HG02943 (cell line): Measurements from ENCODE around the gene TOGARAM2.

Experiments
- ATAC-seq: cut with Tn5 transposase; IDR thresholded peaks from one replicate; pipeline ENCODE4 v1.9.1; 2021; ENCODE audit warnings: mild to moderate bottlenecking, low read depth, moderate library complexity; ENCODE audit not compliant: unreplicated experiment

TOGARAM2 gene

GRCh38 chr2:29047083-29047845 is 66.2 kb downstream of the TOGARAM2 start:
- ATAC-seq: no peak

DNA sequence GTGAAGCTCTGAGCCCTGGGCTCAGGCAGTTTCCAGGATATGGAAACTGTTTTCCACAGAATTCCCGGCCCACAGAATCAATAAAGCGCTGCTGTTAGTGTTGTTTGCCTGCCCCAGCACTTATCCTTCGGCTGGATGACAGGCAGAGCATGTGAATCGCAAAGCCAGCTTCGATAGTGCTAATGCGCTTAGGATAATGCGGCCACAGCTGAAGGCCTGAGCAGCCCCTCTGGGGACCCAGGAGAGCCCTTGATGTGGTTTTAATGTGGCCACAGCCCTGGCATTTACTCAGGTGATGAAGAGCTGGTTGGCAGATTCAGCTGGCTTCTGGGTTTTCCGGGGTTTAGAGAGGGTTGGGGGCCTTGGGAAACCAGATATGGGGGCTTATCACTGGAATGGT is 69.5 kb downstream of the TOGARAM2 start:
- ATAC-seq: no peak

DNA sequence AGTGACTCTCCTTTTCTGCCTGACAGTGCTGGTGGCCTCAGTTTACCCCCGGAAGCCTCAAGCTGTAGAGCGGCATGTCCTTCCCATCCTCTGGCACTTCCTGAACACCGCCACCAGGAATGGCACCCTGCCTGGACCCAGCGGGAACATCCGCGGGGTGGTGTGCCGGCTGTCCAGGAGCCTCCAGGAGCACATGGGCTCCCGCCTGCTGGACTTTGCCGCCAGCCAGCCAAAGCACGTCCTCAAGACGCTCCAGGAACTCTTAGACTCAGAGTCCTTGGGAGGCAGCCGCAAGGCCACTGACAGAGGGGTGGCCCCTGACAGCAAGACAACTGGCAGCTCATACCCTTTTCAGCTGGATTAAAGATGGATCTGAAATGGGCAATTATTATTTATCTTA is 70.6 kb downstream of the TOGARAM2 start:
- no peak for ATAC-seq

DNA sequence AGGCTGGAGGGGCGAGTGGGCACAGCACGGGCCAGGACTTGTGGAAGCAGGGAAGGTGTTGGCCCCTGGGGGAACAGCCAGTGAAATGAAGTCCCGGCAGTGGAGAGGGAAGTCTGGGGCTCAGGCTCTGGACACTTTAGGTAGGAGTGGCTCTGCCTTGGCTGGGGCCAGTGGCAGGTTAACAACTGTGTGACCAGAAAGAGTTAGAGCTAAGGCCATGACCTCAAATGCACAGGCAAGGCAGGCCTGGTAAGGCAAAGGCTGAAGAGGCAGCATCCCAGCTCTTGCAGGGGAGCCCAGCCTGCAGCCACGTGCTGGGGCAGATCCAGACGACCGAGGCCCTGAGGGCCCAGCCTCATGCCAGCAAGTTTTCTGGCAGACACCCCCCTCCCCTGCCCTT is 71.7 kb downstream of the TOGARAM2 start:
- ATAC-seq: no peak

DNA sequence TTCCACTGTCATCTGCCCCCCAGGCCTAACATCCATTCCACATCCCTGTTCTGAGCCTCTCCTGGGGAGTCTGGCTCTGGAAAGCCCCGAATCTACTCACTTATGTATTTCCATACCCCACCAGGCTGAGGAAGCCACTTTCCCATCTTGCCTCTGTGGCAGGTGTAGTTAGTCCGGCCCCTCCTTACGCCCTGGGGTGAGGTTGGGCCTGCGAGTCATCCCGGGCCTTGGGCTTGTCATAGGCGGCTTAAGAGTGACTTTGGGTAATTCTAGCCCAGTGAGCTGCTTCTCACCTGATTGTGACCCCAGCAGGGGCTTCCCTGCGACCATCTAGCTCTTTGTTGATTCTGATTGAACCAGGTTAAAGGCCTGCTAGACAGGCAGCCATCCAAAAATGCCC is 72.1 kb downstream of the TOGARAM2 start:
- no peak for ATAC-seq

GRCh38 chr2:29053670-29054400 is 72.7 kb downstream of the TOGARAM2 start:
- no peak for ATAC-seq

DNA sequence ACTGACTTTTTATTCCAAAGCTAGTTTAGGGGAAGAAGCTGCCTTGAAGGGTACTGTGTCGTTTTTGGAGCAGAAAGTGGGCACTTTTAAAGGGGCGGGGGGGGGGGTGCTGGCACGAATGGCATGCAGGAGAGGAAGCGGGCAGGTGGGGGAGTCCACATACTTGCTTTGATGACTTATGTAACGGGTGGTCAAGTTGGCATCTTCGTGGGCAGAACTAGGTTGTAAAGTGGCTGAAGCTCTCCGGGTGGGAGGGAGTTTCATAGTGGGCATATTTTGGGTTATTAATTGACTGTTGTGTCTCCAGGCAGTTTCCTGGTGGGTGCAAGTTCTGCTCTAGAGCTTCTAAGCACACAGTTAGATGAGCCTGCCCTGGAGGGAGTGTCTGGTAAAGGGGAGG is 73.3 kb downstream of the TOGARAM2 start:
- ATAC-seq: no peak

GRCh38 chr2:29055601-29056000 is 74.5 kb downstream of the TOGARAM2 start:
- ATAC-seq: no peak

GRCh38 chr2:29056452-29056851 is 75.4 kb downstream of the TOGARAM2 start:
- no peak for ATAC-seq

GRCh38 chr2:29057006-29057405 is 75.9 kb downstream of the TOGARAM2 start:
- ATAC-seq: no peak

DNA sequence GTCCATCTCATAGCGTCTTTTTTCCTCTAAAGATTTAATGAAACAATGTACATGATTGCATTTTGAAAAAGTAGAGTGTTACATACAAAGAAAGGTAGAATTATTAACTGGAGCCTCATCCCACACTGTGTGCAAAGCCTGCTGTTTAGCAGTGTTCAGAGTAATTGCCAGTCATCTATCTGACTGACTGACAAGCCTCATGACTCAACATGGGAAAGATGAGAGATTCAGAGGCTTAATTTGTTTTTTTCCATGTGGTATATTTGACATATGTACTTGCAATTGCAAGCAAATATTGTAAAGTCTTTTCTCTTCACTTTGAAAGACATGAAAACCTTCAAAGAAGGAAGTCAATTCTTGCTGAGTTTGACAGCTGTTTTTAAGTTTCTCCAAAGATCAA is 78.5 kb downstream of the TOGARAM2 start:
- no peak for ATAC-seq

DNA sequence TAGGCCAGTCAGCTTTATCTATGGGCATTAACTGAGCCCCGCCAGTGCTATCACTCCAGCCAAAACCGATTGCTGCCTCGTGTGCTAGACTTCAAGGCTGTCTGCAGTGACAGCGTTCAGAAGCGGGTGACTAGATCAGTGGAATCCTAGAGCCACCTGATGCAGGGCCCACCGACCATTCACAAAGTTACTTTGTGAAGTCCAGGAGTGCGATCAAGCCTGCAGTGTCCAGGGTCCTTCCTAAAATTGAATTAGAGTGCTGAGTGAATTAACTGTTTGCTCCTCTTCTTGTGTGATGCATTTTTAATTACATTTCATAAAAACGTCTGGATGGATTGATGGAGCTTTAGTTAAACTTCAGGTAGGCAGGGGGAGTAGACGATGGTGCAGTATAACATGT is 79.3 kb downstream of the TOGARAM2 start:
- no peak for ATAC-seq

- ATAC-seq: no peak
These were observed 80.1 kb downstream of the TOGARAM2 start for GRCh38 chr2:29061176-29061575.

- no peak for ATAC-seq
These were observed 80.5 kb downstream of the TOGARAM2 start for GRCh38 chr2:29061616-29062015.

DNA sequence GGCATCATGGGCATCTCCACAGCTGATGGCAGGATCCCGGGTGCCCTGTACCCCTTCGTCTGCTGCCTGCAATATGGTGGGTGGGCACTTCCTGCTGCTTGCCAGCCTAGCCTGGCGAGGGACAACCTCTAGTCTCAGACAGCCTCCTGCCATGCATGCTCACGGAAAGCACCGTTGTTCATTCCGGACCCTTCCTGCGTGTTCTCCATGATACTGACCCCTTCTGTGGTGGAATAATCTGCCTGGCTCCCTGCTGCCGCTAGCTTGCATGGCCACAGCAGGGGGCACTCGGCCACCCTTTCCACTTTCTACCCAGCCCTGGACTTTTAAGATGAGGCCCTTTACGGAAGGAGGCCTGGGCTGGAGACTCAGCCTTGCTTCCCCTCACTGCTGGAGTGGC is 81.3 kb downstream of the TOGARAM2 start:
- ATAC-seq: no peak

DNA sequence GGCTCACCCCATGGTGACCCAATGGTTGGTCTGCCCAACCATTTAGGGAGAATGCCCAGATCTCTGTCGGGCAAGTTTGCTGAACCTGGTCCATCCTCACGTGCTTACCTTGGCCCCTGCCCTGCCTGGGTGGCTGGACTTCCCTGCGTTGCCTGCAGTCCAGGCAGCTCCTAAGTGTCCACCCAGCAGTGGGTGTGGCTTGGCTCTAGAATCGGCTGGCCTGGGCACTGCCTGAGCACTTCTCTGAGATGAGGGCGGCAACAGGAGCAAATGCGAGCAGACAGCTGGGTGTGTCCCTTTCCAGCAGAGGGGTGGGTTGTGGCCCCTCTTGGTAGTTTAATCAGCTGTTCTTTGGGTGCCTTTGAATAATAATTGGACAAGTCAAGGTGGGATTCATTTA is 82.0 kb downstream of the TOGARAM2 start:
- no peak for ATAC-seq

DNA sequence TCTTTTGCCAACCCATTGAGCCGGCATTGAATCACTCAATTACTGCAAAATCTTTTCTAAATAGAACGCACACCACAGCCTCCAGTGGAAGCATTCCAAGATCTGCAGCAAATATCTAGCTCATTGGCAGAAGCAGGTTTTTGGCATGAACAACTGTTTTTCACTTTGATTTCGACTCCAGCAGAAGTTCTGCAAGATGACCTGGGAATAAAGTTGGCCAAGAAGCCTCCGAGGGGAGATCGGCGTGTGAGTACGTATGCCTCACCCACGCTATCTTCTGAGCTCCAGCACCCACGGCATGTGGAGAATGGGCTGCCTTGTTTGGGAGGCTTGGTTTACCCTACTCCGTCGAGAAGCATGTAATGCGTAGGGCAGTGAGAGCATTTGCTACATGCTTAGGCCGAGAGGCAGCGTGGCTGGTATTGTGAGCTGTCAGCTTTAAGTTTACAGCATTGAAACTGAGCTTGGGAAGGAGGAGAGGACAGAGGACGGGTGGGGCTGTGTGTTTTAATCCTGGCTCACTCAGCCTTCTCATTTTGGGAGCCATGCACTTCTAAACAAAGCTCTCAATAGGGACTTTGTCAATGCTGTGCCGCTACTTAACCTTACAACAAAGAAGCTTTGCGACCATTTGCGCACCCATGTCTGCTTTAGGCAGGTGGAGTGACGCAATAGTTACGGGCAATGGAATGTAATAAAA is 82.7 kb downstream of the TOGARAM2 start:
- ATAC-seq: no peak

- no peak for ATAC-seq
These were observed 83.2 kb downstream of the TOGARAM2 start for GRCh38 chr2:29064346-29064715.

GRCh38 chr2:29064746-29065067 is 83.6 kb downstream of the TOGARAM2 start:
- no peak for ATAC-seq

GRCh38 chr2:29065068-29065811 is 84.1 kb downstream of the TOGARAM2 start:
- ATAC-seq: no peak

GRCh38 chr2:29066271-29066860 is 85.3 kb downstream of the TOGARAM2 start:
- ATAC-seq: no peak
